ENCODE data around the gene TLCD3B. TPM values are rescaled to one million over a fixed set of nuclear protein-coding genes. Genes with fewer than 3 reads are reported as not detected.

The TLCD3B gene
- total and polyA plus RNA-seq, 9 of the 15 experiments (the other 6 are each of a cell fraction or from before 2014, with no cell fraction given): 0.10 to 0.52 (median 0.23) TPM; not detected in 4

GRCh38 chr16:30066761-30067583 lies 35.9 kb upstream of the TLCD3B start (continued):
- TF ChIP-seq NEUROD1 (IDR thresholded peaks at IDR 0.05; ENCODE audit: borderline replicate concordance, low read depth, low read length, partially characterized antibody) (no peak), POLR2G (IDR thresholded peaks at IDR 0.05; ENCODE audit: low read depth, low read length) (peak; percentile 68), SAP30 (IDR thresholded peaks at IDR 0.05; ENCODE audit: borderline replicate concordance, insufficient read depth, low read depth, low read length, poor library complexity, severe bottlenecking) (peak; percentile 72), FOXK1 (CRISPR knock-in tag; IDR thresholded peaks at IDR 0.05; ENCODE audit: borderline replicate concordance) (0 out of 2 replicates have a peak, but pooled peaks have one; percentile 50), KHSRP (IDR thresholded peaks at IDR 0.05) (no peak), ZFX (CRISPR knock-in tag; IDR thresholded peaks at IDR 0.05) (peak; percentile 48), SIN3A (IDR thresholded peaks at IDR 0.05; ENCODE audit: borderline replicate concordance in 2 of 2, control insufficient read depth in 1 of 2, low read depth in 2 of 2, low read length in 2 of 2) (peak in 1 of 2 experiments; percentile 44; a peak in 2 of 4 replicates), STAT6 (CRISPR knock-in tag; IDR thresholded peaks at IDR 0.05) (no peak), MIER1 (IDR thresholded peaks at IDR 0.05; ENCODE audit: low read depth) (no peak), MAX (CRISPR knock-in tag; IDR thresholded peaks at IDR 0.05) (0 out of 2 replicates have a peak, but pooled peaks have one; percentile 27), NFE2 (IDR thresholded peaks at IDR 0.05; ENCODE audit: low read depth) (no peak), RHOXF2B (CRISPR knock-in tag; conservative IDR thresholded peaks at IDR 0.05) (no peak), NR2C2 (CRISPR knock-in tag; IDR thresholded peaks at IDR 0.05) (peak; percentile 21; the same call in 1 of the 2 replicates), NR2C2 (tag; IDR thresholded peaks at IDR 0.05) (no peak), ZBTB17 (CRISPR knock-in tag; IDR thresholded peaks at IDR 0.05) (no peak)
- TF ChIP-seq, protein P1, sequence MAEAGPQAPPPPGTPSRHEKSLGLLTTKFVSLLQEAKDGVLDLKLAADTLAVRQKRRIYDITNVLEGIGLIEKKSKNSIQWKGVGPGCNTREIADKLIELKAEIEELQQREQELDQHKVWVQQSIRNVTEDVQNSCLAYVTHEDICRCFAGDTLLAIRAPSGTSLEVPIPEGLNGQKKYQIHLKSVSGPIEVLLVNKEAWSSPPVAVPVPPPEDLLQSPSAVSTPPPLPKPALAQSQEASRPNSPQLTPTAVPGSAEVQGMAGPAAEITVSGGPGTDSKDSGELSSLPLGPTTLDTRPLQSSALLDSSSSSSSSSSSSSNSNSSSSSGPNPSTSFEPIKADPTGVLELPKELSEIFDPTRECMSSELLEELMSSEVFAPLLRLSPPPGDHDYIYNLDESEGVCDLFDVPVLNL (CRISPR knock-in tag; IDR thresholded peaks at IDR 0.05; ENCODE audit: low read depth): no peak
- TF ChIP-seq, protein P2, sequence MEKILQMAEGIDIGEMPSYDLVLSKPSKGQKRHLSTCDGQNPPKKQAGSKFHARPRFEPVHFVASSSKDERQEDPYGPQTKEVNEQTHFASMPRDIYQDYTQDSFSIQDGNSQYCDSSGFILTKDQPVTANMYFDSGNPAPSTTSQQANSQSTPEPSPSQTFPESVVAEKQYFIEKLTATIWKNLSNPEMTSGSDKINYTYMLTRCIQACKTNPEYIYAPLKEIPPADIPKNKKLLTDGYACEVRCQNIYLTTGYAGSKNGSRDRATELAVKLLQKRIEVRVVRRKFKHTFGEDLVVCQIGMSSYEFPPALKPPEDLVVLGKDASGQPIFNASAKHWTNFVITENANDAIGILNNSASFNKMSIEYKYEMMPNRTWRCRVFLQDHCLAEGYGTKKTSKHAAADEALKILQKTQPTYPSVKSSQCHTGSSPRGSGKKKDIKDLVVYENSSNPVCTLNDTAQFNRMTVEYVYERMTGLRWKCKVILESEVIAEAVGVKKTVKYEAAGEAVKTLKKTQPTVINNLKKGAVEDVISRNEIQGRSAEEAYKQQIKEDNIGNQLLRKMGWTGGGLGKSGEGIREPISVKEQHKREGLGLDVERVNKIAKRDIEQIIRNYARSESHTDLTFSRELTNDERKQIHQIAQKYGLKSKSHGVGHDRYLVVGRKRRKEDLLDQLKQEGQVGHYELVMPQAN (IDR thresholded peaks at IDR 0.05; ENCODE audit: borderline replicate concordance): peak; percentile 33; the same call in 1 of the 2 replicates
- TF ChIP-seq, protein P3, sequence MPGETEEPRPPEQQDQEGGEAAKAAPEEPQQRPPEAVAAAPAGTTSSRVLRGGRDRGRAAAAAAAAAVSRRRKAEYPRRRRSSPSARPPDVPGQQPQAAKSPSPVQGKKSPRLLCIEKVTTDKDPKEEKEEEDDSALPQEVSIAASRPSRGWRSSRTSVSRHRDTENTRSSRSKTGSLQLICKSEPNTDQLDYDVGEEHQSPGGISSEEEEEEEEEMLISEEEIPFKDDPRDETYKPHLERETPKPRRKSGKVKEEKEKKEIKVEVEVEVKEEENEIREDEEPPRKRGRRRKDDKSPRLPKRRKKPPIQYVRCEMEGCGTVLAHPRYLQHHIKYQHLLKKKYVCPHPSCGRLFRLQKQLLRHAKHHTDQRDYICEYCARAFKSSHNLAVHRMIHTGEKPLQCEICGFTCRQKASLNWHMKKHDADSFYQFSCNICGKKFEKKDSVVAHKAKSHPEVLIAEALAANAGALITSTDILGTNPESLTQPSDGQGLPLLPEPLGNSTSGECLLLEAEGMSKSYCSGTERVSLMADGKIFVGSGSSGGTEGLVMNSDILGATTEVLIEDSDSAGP (CRISPR knock-in tag; IDR thresholded peaks at IDR 0.05): peak; percentile 59; the same call in 1 of the 2 replicates

Data from K562 (cell line).